HG03097 (cell line): ENCODE measurements around the gene KRT76.

Source experiments
- ATAC-seq: cut with Tn5 transposase; IDR thresholded peaks from one replicate; pipeline ENCODE4 v1.9.1; 2021; ENCODE audit not compliant: unreplicated experiment, low FRiP score

KRT76 gene

DNA sequence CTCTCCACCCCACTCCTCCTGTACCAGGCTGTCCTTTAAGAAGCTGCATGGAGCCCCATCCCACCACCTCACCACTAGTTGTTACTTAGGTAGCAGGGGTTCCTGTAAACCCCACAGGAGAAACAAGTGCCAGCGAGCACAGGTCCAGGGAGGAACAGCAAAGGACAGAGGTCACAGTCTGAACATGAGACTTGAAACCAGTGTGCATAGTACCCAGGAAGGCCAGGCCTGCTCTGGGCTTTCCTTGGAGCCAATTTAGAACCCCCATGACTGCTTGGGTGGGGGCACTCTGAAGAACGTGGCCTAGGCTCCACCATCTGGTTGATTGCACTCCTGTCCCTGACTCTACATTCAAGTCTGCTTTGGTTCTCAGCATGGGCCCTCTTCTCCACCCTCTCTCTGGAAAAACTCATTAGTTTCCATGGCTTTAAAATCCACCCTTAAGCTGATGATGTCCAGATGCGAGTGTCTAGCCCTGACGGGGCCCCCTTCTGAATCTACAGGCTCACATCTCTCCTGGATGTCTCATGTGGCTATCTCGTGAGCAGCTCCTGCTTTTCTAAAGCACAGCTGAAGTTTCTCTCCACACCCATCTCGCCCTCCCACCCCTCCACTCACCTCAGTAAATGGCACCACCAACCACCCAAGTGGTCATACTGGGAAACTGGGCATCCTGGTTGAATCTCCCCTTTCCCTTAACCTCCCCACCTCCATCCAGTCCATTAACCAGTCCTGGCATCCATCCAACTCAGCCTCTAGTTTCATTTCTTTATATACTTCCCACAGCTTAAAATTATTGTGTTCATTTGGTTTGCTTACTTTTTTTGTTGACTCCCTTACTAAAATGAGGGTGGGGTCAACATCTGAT is 10.4 kb upstream of the KRT76 start:
- no peak for ATAC-seq

DNA sequence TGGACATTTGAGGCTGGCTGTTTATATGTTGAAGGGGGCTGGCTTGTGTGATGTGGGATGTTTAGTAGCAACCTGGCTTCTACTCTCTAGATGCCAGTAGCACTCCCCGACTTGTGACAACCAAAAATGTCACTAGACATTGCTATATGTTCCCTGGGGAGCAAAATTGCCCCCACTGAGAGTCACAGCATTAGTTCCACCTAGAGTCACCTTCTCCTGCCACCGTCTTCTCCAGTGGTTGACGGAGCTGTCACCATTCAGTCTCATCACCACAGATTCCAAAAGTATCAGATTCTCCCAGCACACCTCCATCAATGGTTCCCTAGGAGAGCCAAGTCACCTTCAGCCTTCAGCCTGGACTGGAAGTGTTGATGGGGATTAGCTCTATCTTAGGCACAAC is 7.8 kb upstream of the KRT76 start:
- no peak for ATAC-seq

DNA sequence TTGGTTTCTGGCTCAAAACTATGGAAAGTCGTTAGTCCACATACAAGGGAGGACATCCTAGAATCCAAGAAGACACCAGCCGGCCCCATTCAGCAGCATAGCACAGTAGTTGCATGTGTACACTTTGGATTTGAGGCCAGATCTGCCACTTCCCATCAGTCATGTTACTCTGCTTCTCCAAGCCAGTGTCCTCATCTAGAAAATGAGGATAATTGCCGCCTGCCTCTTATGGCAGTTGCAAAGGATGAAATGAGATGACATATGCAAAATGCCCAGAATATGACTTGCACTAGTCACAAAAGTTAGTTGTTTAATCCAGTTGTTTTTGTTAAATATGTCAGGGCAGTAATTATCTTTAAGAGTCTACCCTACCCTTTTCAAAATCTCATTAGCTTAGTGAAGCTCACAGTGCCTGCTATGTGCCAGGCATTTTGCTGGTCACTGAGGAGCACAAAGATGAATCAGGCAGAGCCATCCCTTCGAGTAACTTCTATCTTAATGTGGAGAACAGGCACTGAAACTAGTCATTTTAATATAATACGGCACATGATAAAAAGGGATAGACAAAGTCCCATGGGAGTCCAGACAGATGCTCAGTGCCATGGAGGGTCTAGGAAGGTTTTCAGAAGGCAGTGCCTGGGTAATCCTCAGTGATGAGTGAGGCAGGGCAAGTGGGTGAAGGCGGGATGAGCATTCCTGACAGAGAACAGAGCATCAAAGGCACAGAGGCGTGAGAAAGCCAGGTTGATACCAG is 6.6 kb upstream of the KRT76 start:
- ATAC-seq = no peak

DNA sequence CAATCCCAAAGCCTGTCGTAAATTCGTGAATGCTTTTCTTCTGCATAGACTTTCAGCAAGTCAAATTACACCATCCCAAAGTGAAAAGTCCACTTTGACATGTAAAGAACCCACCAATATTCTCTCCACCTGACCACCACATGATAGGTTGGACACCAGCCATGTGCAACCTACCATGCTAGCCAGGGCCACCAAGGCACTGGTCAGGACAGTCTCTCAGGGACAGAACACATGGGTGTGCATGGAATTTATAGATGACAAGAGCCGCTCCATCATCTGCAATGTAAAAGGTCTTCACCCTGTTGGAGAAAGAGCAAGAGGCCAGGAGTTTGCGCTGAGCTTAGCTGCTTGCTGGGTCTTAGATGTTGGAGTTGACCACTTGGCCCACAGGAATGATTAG is 5.4 kb upstream of the KRT76 start:
- no peak for ATAC-seq

DNA sequence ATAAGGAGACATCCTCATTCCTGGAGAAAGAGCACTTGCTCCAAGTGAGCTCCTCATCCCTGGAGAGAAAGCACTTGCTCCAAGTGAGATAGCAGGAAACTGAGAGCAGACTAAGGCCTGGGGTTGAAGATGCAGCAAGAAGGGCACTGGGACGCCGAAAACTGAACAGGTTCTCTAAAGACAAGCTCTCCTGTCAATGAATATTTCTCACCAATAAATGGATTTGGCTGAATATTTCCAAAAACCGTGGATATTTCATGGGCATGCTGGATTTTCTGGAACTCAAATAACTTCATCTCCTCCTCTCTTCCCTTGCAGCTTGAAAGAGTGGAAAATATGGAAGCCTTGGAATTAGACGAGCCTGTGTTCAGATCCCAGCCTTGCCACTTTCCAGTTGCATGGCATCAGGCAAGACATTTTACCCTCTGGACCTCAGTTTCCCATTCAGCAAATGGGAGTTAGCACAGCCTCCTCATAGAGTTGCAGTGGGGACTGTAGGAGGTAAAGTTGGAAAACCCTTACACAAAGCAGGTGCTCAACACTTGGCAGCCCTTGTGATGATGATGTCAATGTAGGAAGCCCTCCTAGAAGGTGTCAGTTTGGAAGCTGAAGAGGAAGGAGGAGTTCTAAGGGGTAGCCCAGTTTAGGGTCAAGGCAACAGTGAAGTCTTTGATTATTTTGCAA is 4.4 kb upstream of the KRT76 start:
- no peak for ATAC-seq

DNA sequence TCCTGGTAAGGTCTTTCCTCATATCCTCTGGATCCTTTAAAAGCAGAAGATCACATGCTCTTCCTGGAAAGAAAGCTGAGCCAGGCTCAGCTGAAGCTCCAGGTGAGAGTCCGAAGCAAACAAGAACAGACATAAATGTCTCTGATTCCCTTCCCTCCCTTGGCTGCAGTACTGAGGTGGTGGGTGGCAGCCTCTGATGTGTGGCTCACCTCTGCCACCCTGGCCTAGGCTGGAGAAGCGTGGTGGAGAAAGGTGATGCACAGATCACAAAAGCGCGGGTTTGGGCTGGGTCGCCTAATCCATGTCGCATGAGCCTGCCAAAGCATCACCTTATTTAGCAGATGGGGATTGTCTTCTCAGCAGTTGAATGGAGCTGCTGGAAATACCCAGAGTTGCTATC is 2.8 kb upstream of the KRT76 start:
- ATAC-seq = no peak

DNA sequence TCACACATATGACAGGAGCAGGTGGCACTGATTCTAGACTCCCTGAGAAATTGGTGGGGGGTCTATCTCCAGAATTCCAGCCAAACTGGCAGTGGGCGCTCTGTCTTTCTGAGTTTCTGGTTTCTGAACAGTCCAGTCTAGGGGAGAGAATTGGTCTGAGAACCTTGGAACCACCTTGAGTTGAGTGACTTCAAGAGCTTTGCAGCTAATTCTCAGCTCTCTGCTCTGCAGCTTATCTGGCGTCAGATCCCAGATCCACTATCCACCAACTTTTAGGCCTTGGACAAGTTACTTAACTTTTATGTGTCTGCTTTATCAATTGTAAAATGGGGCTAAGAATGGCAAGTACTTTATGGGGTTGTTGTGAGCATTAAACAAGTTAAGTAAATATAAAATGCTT is 1.7 kb upstream of the KRT76 start:
- no peak for ATAC-seq

DNA sequence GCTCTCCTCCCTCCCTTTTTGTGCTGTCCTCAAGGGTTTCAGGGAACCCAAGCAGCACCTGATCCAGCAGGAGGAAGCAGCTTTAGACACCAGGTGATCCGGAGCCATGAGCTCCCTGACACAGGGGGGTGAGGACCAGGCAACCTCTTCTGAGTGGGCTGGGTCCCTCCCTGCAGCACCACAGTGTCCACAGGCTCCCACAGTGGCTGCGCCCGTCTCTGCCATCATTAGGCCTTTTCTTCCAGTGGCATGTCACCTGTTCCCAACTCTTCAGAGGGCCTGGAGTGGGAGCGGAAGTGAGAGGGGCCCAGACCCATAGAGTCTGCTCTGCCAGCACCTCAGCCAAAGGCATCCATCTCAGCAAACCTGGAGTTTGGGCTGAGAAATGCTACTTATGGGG is 421 bp upstream of the KRT76 start:
- no peak for ATAC-seq

DNA sequence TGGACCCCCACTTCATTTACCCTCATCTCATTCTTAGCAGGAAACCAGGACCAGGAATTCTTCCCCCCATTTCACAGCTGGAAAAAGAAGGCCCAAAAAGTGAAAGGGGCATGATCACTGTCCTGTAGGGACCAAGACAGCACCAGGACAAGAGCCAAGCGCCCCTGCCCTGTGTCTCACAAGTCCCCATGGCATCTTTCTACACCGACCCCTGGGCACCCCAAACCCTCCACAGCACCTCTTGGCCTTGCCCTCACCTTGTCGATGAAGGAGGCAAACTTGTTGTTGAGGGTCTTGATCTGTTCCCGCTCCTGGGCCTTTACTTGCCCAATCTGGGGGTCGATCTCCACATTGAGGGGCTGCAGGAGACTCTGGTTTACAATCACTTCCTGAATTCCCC is 710 bp downstream of the KRT76 start:
- no peak for ATAC-seq

DNA sequence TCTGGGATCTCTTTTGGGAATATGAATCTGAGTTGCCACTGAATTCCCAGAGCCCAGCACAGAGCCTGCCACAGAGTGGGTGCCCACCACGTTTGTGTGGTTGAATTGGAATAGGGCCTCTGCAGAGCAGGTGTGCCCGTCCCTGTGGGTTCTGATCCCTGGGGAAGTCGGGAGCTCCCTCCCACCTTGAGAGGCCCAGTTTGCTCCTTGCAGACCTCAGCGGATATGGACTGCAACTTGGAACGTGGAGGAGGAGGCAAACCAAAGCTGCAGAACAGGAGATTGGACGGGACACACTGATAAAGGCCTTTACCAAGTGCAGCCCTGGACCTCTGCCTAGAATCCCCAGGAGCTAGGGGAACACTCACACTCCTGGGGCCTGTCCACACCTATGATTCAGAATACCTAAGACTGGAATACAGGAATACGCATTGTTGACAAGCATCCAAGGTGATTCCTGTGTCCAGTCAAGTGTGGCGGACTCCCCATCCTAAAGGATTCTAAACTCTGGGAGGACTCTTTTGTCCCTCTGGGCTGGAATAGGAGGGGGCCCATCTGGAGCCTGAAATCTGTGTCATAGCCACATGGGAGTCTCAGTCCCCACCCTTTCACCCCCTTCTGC is 2.4 kb downstream of the KRT76 start:
- no peak for ATAC-seq

DNA sequence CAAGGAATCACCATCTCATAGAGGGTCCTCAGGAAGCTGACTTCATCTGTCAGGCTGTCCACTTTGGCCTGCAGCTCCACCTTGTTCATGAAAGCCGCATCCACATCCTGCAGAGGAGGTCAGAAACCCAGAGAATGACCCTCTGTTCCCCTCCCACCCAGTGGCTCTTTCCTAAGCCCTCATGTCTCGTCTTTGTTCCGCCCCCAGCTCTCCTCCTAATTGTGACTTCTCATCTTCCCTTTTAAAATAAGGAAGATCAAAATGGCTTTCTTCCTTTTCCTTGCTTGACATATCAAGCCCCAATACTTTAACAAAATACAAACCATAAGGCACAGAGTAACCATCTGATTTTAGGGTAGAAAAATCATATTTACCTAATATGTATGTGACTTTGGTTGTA is 4.4 kb downstream of the KRT76 start:
- ATAC-seq = no peak

DNA sequence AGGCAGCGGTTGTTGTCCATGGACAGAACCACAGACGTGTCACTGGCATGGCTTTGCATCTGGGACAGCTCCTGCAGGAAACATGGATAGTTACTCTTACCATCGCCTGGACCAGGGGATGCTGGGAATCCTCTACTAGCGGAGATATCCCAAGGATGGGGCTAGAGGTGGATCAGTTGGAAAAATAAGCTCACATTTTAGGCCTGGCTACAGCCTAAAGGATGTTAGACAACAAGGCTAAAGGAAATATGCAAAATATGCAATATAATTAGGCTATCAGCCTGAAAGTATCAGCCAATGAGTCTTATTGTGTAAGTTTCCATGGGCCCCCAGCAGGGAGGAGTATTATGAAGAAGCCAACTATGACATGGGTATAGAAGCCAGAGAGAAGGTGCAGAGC is 5.0 kb downstream of the KRT76 start:
- ATAC-seq = no peak

DNA sequence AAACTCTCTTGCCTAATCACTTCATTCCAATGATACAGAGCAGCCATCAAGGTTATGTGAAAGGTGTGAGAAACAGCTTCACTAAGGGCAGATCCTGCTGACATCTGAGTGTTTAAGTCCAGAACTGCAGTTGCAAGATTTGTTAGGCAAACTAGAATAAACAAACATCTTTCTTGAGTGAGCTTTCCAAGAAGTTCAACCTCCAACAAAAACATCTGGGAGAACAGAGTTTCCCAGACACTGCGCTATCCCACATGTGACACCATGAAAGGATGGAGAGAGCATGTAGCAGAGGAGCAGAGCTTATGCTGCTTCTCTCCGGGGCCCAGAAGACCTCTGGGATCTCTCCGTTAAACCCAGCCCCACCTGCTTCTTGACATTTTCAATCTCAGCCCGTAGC is 5.6 kb downstream of the KRT76 start:
- ATAC-seq = no peak

DNA sequence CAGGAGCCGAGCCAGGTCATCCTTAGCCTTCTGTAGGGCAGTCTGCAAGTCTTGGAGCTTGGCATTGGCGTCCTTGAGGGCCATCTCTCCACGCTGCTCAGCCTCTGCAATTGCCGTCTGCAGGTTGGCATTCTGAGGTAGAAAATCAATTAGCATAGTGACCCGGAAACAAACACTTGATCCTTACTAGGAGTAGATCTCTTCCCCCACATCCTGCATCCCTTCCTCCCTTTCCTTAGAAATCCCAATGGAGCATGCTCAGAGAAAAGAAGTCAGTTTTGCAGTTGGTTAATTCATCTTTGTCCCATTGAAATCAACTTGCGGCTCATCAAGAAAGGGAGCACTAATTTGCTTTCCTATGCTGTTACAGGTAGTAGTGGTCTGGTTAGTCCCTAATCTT is 6.1 kb downstream of the KRT76 start:
- ATAC-seq = no peak

DNA sequence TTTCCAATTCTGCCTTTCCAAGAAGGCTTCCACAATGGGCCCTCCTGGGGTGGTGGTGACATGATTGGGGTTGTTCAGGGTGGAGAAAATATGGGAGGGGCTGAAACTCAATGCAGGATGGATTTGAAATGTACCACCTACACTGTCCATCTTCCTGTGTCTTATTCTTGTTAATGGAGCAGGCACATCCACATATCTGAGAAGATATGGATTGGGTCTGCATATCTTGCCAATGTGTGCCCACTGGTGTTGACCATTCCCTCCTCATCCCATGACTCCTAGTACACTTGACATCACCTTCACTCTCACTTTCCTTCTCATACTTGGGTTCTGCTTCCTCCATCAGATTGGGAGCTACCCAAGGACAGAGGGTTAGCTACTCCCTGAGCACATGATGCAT is 7.2 kb downstream of the KRT76 start:
- ATAC-seq = no peak

DNA sequence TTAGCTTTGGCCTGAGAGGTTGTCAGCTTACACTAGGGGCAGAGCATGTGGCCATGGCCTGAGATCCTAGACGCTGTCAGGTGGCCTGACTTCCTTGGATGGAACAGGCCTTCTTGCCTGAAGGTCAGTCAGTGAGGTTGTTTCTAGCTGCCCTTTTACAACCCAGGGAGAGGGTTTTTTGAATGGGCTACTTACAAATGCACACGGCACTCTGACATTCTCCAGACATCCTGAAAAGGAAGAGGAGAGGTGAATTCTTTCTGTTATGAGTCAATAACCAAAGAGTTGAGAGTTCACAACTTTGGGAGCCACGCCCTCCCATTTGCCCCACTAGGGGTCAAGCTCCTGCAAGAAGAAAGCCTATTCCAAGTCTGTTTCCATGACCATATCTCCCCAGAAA is 7.8 kb downstream of the KRT76 start:
- no peak for ATAC-seq

DNA sequence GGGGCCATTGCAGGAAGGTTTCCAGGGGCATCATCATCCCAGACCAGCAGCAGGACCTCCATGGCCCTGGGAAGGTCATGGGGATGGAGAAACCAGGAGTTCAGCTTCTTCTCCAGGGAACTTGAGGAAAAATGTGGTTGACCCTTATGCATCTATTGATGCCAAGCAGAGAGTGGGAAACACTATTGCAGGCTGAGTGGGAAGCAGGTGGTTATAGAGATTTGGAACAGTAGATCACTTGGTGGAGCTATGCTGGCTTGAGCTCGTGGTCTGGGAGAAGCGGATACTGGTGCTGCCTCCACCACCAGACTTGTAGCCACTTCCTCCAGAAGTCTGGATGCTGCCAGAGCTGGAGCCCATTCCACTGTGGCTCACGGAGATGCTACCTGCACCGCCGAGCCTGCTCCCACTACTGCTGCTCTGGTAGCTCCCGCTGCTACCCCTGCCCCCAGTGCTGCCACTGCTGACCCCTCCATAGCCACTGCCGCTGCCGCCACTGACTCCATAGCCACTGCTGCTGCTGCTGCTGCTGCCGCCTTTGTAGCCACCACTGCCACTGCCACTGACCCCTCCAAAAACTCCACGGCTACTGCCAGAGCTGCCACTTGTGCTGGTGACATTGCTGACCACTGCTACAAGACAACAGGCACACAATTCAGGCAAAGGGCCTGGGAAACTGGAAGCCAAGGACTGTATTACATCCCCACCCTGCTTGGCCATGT is 8.5 kb downstream of the KRT76 start:
- ATAC-seq = no peak

DNA sequence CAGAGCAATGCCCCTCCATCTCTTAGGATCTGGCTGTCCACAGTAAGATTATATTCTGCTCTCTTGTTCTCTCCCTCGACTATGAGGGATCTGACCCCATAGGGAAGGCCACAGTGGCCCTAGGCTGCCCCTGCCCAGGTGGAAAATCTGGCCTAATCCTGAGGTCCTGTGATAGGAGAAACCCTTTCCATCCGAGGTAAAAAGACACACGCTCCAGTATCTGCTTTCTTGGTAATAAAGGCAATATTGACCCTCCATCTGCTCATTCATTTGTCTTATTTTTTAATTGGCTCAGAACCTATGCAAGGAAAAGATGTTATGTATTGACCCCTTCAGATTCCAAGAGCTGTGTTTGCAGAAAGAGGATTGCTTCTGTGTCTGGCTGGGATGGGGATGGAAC is 9.7 kb downstream of the KRT76 start:
- ATAC-seq = no peak

DNA sequence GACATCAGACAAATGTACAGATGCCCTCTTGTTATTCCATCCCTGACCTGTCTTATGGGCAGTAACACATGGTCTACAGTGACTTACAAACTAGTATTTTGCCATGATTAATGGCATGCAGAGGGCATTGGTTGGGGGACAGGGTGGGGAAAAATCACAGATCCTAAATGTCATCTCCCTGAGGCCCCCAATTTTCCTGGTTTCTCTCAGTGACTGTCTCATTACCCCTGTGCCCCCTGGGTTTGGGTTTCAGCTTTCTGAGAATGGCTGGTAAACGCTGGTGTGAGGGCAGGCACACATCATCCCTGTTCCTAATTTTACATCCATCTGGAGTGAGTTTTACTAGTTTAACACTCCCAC is 10.1 kb downstream of the KRT76 start:
- ATAC-seq = no peak

DNA sequence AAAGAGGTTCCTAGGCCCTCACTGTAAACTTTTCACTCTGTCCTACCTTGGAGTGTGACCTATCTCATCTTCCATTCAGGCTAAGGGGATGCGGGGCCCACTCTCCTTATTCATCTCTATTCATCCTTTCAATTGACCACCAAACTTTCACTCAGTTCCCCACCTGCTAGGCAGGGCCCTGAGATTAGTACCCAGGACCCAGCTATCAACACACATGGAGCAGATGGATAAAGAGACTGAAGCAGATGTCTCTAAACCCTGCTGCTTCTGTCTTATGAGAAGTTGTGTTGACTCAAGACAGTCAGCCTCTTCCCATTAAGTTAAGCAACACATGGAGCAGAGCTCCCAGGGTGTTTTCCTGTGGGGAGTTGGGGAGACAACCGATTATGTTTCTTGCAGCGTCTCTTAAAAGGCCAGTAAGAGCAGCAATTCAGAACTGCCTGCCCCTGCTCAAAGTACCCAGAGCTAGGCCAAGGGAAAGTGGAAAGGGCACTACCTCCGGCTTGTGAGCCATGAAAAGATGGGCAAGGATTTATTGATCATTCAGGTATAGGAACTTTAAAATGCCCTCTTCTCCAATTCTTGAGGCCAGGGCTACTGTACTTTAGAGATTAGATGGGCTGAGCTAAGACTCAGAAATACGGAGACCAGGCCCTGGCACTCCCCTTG is 10.7 kb downstream of the KRT76 start:
- no peak for ATAC-seq
